GM12878 (cell line): ENCODE data around the gene PCID2. TPM values are rescaled to one million over a fixed set of nuclear protein-coding genes. Genes with fewer than 3 reads are reported as not detected.

ENCODE experiments used
- ATAC-seq: fragments of 200-7000 bp; cut with Tn5 transposase; 3 replicates; pipeline ENCODE4 v1.9.1; 2020; ENCODE audit warnings: mild to moderate bottlenecking, moderate library complexity
- BruUV-seq: library from RNA; stranded (reverse); fragments of 400-500 nt; replicated peaks from 2 replicates; lab custom pipeline; 2021; lab: Mats Ljungman, UMichigan
- CTCF ChIA-PET: fragments of 300-600 bp; sonication (Branson Sonifier 250); formaldehyde crosslinking; extraction: SDS; loops from one replicate; lab custom pipeline; 2021; ENCODE audit warnings: inconsistent platforms; lab: Yijun Ruan, JAX
- POLR2A ChIA-PET: fragments of 350-600 bp; formaldehyde crosslinking; extraction: SDS; loops from one replicate; lab custom pipeline; 2021; ENCODE audit warnings: inconsistent platforms; lab: Charles Lee
- RAD21 ChIA-PET: fragments of 300-600 bp; sonication (Branson Sonifier 250); formaldehyde crosslinking; loops from one replicate; lab custom pipeline; 2023; ENCODE audit warnings: antibody characterized with exemption; ENCODE audit not compliant: unreplicated experiment; lab: Charles Lee
- SMC1A ChIA-PET: fragments of 300-600 bp; sonication (Branson Sonifier 250); formaldehyde crosslinking; loops from one replicate; lab custom pipeline; 2023; ENCODE audit not compliant: unreplicated experiment, uncharacterized antibody; lab: Charles Lee
- DNase-seq: peaks from one replicate; pipeline ENCODE4 v3.0.0-alpha.2; 2011; ENCODE audit warnings: low read depth, low spot score
- FAIRE-seq: peaks from 3 replicates; lab custom pipeline; 2011; peaks lifted over from hg19 to GRCh38; lab: Jason Lieb, UNC
- H2AFZ ChIP-seq: 2 replicates; pipeline ENCODE4 v1.6.0; 2011; ENCODE audit warnings: low read depth, low read length, control low read depth; ENCODE audit not compliant: control insufficient read depth
- H3K27ac ChIP-seq: 2 replicates; pipeline ENCODE4 v1.5.1; 2011; ENCODE audit warnings: control low read depth; ENCODE audit not compliant: control insufficient read depth, insufficient read depth
- H3K27me3 ChIP-seq, 2 experiments: replicated peaks in 1 of 2; 2 replicates each; pipeline versions ENCODE4 v1.6.0 to v1.6.1; 2011; ENCODE audit warnings: low read length in 1 of 2; ENCODE audit not compliant: control insufficient read depth in 2 of 2, insufficient read depth in 2 of 2
- H3K36me3 ChIP-seq, 2 experiments: 2 replicates each; pipeline ENCODE4 v1.5.1; 2011; ENCODE audit warnings: low read length in 1 of 2; ENCODE audit not compliant: control insufficient read depth in 2 of 2, insufficient read depth in 2 of 2
- H3K4me1 ChIP-seq: 2 replicates; pipeline ENCODE4 v1.6.1; 2011; ENCODE audit warnings: mild to moderate bottlenecking, low read length, moderate library complexity, mixed read lengths; ENCODE audit not compliant: control insufficient read depth, insufficient read depth
- H3K4me2 ChIP-seq: 2 replicates; pipeline ENCODE4 v1.6.0; 2011; ENCODE audit warnings: control low read depth; ENCODE audit not compliant: control insufficient read depth, insufficient read depth
- H3K4me3 ChIP-seq: fragments of 200-600 bp; sonication (generic); 2 replicates; pipeline ENCODE4 v1.5.1; 2016
- H3K79me2 ChIP-seq: 2 replicates; pipeline ENCODE4 v1.6.0; 2011; ENCODE audit warnings: low read length; ENCODE audit not compliant: control insufficient read depth, insufficient read depth
- H3K9ac ChIP-seq: 2 replicates; pipeline ENCODE4 v1.8.0; 2011; ENCODE audit warnings: low read length, control low read depth, mixed read lengths; ENCODE audit not compliant: control insufficient read depth, insufficient read depth
- H3K9me3 ChIP-seq: replicated peaks from 3 replicates; pipeline ENCODE4 v1.5.1; 2011; ENCODE audit warnings: mild to moderate bottlenecking, low read length; ENCODE audit not compliant: control insufficient read depth, insufficient read depth
- H4K20me1 ChIP-seq: 2 replicates; pipeline ENCODE4 v1.6.0; 2011; ENCODE audit not compliant: control insufficient read depth, insufficient read depth
- E2F4 ChIP-seq: IDR thresholded peaks from 2 replicates; pipeline ENCODE4 v1.6.1; 2012; ENCODE audit warnings: low read depth, low read length, improper control_type of control experiment
- HSF1 ChIP-seq: fragments of 150-350 bp; IDR thresholded peaks from 2 replicates; pipeline ENCODE4 v1.6.1; 2014; ENCODE audit warnings: mild to moderate bottlenecking, low read depth, low read length
- JUND ChIP-seq: IDR thresholded peaks from 2 replicates; pipeline ENCODE4 v1.6.1; 2012; ENCODE audit warnings: low read depth, mild to moderate bottlenecking, low read length, improper control_type of control experiment, moderate library complexity
- MTA2 ChIP-seq: fragments of 450-650 bp; IDR thresholded peaks from 2 replicates; pipeline ENCODE4 v1.6.1; 2016; ENCODE audit warnings: low read depth, mild to moderate bottlenecking, moderate library complexity
- PKNOX1 ChIP-seq: fragments of 450-650 bp; IDR thresholded peaks from 2 replicates; pipeline ENCODE4 v1.6.1; 2016; ENCODE audit warnings: mild to moderate bottlenecking
- POU2F2 ChIP-seq: IDR thresholded peaks from 3 replicates; pipeline ENCODE4 v1.6.1; 2011; ENCODE audit warnings: low read depth, mild to moderate bottlenecking, low read length, borderline replicate concordance
- SREBF2 ChIP-seq: IDR thresholded peaks from 2 replicates; pipeline ENCODE4 v1.6.1; 2012; ENCODE audit warnings: mild to moderate bottlenecking, low read length
- TARDBP ChIP-seq: IDR thresholded peaks from 2 replicates; pipeline ENCODE4 v1.6.1; 2016; ENCODE audit warnings: borderline replicate concordance
- ZZZ3 ChIP-seq: IDR thresholded peaks from 2 replicates; pipeline ENCODE4 v1.6.1; 2011; ENCODE audit warnings: low read depth; ENCODE audit not compliant: control insufficient read depth, insufficient read length
- WGBS: methylation state at CpG from one replicate; pipeline ENCODE4 v1.1.6; 2016; ENCODE audit warnings: low lambda C conversion rate; ENCODE audit not compliant: insufficient replicate concordance, insufficient coverage; ENCODE audit errors: missing lambda C conversion rate; 5-methylcytosine and 5-hydroxymethylcytosine counted together
- in situ Hi-C: fragments of 300-500 bp; cut with MboI; formaldehyde crosslinking; loops from 9 replicates; pipeline ENCODE4 v1.14.3; 2018; ENCODE audit warnings: mixed read lengths
- intact Hi-C: fragments of 100-400 bp; cut with micrococcal nuclease; formaldehyde crosslinking; loops from one replicate; pipeline ENCODE4 v1.14.2; 2022; ENCODE audit not compliant: unreplicated experiment
- polyA plus RNA-seq, 11 experiments: library from polyadenylated mRNA; depleted of rRNA in 4 of 11; unstranded in 6 of 11; stranded (reverse) in 5 of 11; fragments of >200 nt; fragmentation: Nextera tagmentation in 4 of 11; fragmentation: Illumina TruSeq in 1 of 11; extraction: Ambion mirVana in 4 of 11; extraction: Trizol in 1 of 11; gene quantifications; 1 replicate in 1 of 11; 2 replicates in 10 of 11; pipeline versions ENCODE4 v1.2.1 to v1.2.3, GENCODE V29; 2011 to 2016; ENCODE audit warnings: inconsistent platforms in 2 of 11, missing spikeins in 2 of 11, low read depth in 1 of 11
- total RNA-seq, 4 experiments: library from RNA; depleted of rRNA in 3 of 4; stranded (reverse); fragments of >200 nt in 3 of 4; fragmentation: Illumina TruSeq in 1 of 4; extraction: Trizol in 1 of 4; gene quantifications; 2 replicates each; pipeline versions ENCODE4 v1.2.1 to v1.2.3, GENCODE V29; 2013 to 2021

Gene PCID2
- total and polyA plus RNA-seq, 10 of the 15 experiments (the other 5 are each of a cell fraction or from before 2014, with no cell fraction given): 37.0 to 98.1 (median 58.3) TPM

DNA sequence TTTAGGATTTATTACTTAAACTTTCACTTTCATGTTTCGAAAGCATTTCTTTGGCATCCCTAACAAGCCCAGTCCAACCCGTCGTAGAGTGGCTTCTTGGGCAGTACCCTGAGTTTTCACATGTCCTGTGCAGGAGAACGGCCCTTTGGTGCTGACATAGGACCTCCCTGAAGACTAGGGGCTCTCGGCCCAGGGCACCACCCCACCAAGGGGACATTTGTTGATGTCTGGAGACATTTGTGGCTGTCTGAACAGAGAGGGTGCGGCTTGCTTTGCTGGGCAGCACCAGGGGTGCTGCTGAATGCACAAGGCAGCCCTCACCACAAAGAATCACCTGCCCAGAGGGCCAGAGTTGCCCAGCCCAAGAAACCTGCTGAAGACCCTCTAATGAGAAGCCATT, 31.5 kb upstream of the PCID2 start (continued):
- no peak for TF ChIP-seq POU2F2

DNA sequence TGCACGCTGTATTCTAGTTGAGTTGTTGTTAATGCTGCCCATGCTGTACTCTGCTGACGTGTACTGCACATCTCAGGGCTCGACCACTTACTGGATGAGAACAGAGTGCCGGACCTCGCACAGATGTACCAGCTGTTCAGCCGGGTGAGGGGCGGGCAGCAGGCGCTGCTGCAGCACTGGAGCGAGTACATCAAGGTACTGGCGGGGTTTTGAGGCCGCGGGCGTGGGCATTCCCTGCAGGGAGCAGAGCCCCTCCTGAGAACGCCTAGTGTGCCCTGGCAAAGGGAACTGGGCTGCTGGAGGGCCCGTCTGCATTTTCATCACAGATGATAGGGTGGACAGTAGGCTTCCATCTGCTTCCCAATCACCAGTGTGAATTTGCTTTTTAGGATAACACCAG, 30.9 kb upstream of the PCID2 start:
- FAIRE-seq (no peak), ATAC-seq (no peak), DNase-seq (no peak)
- H3K27ac ChIP-seq: no peak overlapping the region
- intact Hi-C loops (no loop called here), in situ Hi-C loops (no loop called here)
- WGBS: 99% methylated on average over 15 of the region's 15 CpGs
- TF ChIP-seq PKNOX1 (no peak), MTA2 (no peak), HSF1 (no peak), JUND (no peak), TARDBP (no peak), SREBF2 (no peak), ZZZ3 (no peak), E2F4 (no peak)
- peaks cover 5 to 12% of the 10 kb centered on the region in 2 experiments for H3K36me3 ChIP-seq
- no peak overlapping the region for H3K4me2 ChIP-seq
- no peaks in the 10 kb centered on the region for H3K79me2 ChIP-seq
- H3K4me3 ChIP-seq: no peak overlapping the region
- H3K27me3 ChIP-seq: no peaks in the 10 kb centered on the region
- ChIA-PET SMC1A (no interaction called here), CTCF (interaction anchor here (1.5 kb wide), 1 partner anchor 20 kb away, joined by 3 read pairs; no protein-coding TSS in a partner anchor), POLR2A (no interaction called here), RAD21 (no interaction called here)
- H3K9ac ChIP-seq: no peak overlapping the region
- no peaks in the 10 kb centered on the region for H4K20me1 ChIP-seq
- no peak overlapping the region for H2AFZ ChIP-seq
- no TSS peak for BruUV-seq
- no peaks in the 10 kb centered on the region for H3K9me3 ChIP-seq
- no peaks in the 10 kb centered on the region for H3K4me1 ChIP-seq
